ENCODE data around the gene TECTB.

DNA sequence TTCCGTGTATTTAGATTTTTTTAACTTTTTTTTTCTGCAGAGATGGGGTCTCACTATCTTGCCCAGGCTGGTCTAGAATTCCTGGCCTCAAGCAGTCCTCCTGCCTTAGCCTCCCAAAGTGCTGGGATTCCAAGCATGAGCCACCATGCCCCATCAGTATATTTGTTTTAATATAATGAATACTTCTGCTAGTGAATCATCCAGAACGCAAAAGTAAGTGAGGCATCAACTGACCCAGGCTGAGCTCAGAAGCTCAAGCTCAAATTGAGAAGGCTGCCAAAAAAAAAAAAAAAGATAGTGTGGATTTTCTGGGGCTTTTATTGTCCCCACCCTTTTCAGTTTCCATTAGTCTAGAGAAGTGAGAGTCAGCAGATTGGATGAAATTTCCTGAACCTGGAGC is 39.0 kb upstream of the TECTB start:
- TF ChIP-seq, protein P1, sequence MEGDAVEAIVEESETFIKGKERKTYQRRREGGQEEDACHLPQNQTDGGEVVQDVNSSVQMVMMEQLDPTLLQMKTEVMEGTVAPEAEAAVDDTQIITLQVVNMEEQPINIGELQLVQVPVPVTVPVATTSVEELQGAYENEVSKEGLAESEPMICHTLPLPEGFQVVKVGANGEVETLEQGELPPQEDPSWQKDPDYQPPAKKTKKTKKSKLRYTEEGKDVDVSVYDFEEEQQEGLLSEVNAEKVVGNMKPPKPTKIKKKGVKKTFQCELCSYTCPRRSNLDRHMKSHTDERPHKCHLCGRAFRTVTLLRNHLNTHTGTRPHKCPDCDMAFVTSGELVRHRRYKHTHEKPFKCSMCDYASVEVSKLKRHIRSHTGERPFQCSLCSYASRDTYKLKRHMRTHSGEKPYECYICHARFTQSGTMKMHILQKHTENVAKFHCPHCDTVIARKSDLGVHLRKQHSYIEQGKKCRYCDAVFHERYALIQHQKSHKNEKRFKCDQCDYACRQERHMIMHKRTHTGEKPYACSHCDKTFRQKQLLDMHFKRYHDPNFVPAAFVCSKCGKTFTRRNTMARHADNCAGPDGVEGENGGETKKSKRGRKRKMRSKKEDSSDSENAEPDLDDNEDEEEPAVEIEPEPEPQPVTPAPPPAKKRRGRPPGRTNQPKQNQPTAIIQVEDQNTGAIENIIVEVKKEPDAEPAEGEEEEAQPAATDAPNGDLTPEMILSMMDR (IDR thresholded peaks at IDR 0.05), result no peak
- TF ChIP-seq POLR2A (IDR thresholded peaks at IDR 0.05), result no peak
